Measurements from ENCODE around the gene OXER1. TPM values are rescaled to one million over a fixed set of nuclear protein-coding genes. Genes with fewer than 3 reads are reported as not detected.

The OXER1 gene
- total and polyA plus RNA-seq, 9 of the 15 experiments (the other 6 are each of a cell fraction or from before 2014, with no cell fraction given): not detected

- Histone ChIP-seq H3K4me2 (ENCODE audit: insufficient read depth, low read length) (no peak overlapping the region), H3K27ac (ENCODE audit: extremely low read depth, low read depth, low read length) (no peak overlapping the region), H3K9ac (ENCODE audit: insufficient read depth in 1 of 2, low read depth in 2 of 2, low read length in 2 of 2) (no peak overlapping the region), H3K79me2 (ENCODE audit: control insufficient read depth, insufficient read depth, low read length) (no peaks in the 10 kb centered on the region), H3K9me3 (replicated peaks; ENCODE audit: control insufficient read depth, insufficient read depth, low read depth, low read length) (no peaks in the 10 kb centered on the region), H3K4me1 (replicated peaks in 1 of 2; ENCODE audit: control insufficient read depth in 2 of 2, insufficient read depth in 2 of 2, low read length in 2 of 2) (peaks cover 0 to 6% of the 10 kb centered on the region in 2 experiments; a peak in 1 of 5 replicates), H4K20me1 (replicated peaks; ENCODE audit: control insufficient read depth, insufficient read depth, low read length) (no peaks in the 10 kb centered on the region), H3K9me1 (ENCODE audit: control insufficient read depth, insufficient read depth, low read length) (no peaks in the 10 kb centered on the region), H2AFZ (ENCODE audit: low read depth, low read length) (peak overlapping the region; percentile 63), H3K36me3 (ENCODE audit: control insufficient read depth, insufficient read depth, low read length) (no peaks in the 10 kb centered on the region), H3K27me3 (ENCODE audit: control insufficient read depth in 2 of 2, insufficient read depth in 2 of 2, low read length in 2 of 2) (peaks cover 0 to 16% of the 10 kb centered on the region in 2 experiments; a peak in 4 of 5 replicates), H3K4me3 (no peak overlapping the region)
- FAIRE-seq (peak; percentile 85), DNase-seq (ENCODE audit: extremely low read depth in 1 of 4, low spot score in 3 of 4) (peak; percentile 36 to 59 (median 47)), ATAC-seq (peak; percentile 96)
- intact Hi-C loops (cut with micrococcal nuclease) (no loop called here), in situ Hi-C loops (cut with MboI) (loop anchor here (25.0 kb wide), 1 partner anchor 282 kb away; no protein-coding TSS in a partner anchor)
- CTCF ChIA-PET (ENCODE audit: low intra/inter-chr PET ratio): no interaction called here
- TF ChIP-seq CTCF (IDR thresholded peaks at IDR 0.05 in 2 of 3, conservative IDR thresholded peaks at IDR 0.05 in 1 of 3; ENCODE audit: insufficient read depth in 2 of 3, low read depth in 1 of 3, low read length in 3 of 3) (peak; percentile 59 to 61 (median 60)), JUND (IDR thresholded peaks at IDR 0.05; ENCODE audit: borderline replicate concordance, low read depth, low read length) (0 out of 2 replicates have a peak, but pooled peaks have one; percentile 13), JUND (tag; IDR thresholded peaks at IDR 0.05; ENCODE audit: borderline replicate concordance, low read depth, low read length) (no peak), RAD21 (CRISPR knock-in tag; conservative IDR thresholded peaks at IDR 0.05 in 1 of 2, IDR thresholded peaks at IDR 0.05 in 1 of 2) (peak in 1 of 2 experiments; percentile 22; a peak in 1 of 4 replicates), PATZ1 (CRISPR knock-in tag; IDR thresholded peaks at IDR 0.05; ENCODE audit: borderline replicate concordance) (no peak), SMC3 (conservative IDR thresholded peaks at IDR 0.05; ENCODE audit: insufficient read depth, low read depth, low read length) (0 out of 2 replicates have a peak, but pooled peaks have one; percentile 14), ZNF146 (CRISPR knock-in tag; IDR thresholded peaks at IDR 0.05; ENCODE audit: unreplicated experiment) (no peak), NBN (IDR thresholded peaks at IDR 0.05; ENCODE audit: low read depth) (no peak), CTCFL (IDR thresholded peaks at IDR 0.05; ENCODE audit: borderline replicate concordance, insufficient read depth, low read depth, low read length, poor library complexity, severe bottlenecking) (peak; percentile 79)
- POLR2A ChIA-PET: interaction anchor here (0.6 to 1.5 kb wide), 2 partner anchors 16 to 39 kb away, joined by 3 to 6 read pairs; no protein-coding TSS in a partner anchor
- no TSS peak for BruUV-seq (replicated peaks)
- 20% methylated on average over 8 of the region's 8 CpGs for WGBS (ENCODE audit: insufficient coverage, low coverage, missing lambda C conversion rate)
Measured at GRCh38 chr2:42794271-42795046, 30.5 kb upstream of the OXER1 start.
